ENCODE data around the gene TMEM270.
"Not testable (repeated sequence)": the region's sequence is repeated elsewhere in the genome, so short reads cannot be mapped to it uniquely, and the experiment has no call there.

The TMEM270 gene

DNA sequence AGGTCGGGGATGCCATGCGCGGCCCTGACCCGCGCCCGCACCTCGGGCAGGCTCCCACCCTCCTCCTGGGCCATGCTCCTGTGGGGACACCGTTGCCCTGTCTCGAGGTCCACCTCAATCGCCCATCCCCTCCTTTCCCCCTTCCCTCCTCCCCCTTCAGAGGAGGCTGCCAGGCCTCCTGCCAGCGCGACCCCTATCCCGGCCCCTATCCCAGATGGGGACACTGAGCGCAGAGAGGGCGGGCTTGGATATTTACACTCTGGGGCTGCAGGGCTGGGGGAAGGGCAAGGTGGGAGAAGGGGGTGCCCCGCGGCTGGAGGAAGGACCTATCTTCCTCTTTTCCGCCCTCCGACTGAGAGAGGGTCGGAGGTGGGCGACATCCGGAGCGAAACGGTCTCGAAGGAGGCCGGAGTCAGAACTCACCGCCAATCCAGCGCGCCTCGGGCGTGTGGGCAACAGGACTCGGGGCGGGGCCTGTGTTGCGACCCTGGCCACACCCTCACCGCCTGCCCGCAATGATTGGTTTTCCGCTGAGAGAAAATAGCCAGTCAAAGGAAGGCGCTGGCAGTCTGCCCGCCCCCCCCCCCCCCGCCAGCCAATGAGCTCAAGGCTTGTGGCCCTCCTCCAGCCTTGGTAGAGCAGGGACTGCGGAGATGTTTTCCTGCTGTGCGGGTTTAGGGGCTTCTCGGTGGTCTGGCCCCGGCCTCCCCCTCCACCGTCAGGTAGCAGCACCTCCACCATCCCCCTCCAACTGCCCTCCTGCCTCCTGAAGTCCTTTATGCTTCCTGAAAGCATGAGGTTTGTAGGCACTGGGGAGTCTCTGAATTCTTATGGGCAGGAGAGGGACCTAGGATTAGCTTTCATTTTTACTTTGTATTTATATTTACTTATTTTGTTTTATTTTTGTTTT, 18.6 kb upstream of the TMEM270 start, which contains the start of gene METTL27:
Gene METTL27 (minus strand): TSS at position 450 of the 910 bp plus-strand sequence. CDS start 376 bp downstream, at position 74.
- no peaks in the 10 kb centered on the region for H3K9me3 Mint-ChIP-seq
- peak; percentile 86 to 93 for DNase-seq
- peaks cover 43% of the 10 kb centered on the region for H3K4me1 Mint-ChIP-seq
- peak within 1 kb of the TSS; percentile 82 to 93 for H3K27ac Mint-ChIP-seq
- no peaks in the 10 kb centered on the region for H3K27me3 Mint-ChIP-seq
- peak; percentile 97 for ATAC-seq
- peak within 1 kb of the TSS; percentile 86 to 90 for H3K4me3 Mint-ChIP-seq

DNA sequence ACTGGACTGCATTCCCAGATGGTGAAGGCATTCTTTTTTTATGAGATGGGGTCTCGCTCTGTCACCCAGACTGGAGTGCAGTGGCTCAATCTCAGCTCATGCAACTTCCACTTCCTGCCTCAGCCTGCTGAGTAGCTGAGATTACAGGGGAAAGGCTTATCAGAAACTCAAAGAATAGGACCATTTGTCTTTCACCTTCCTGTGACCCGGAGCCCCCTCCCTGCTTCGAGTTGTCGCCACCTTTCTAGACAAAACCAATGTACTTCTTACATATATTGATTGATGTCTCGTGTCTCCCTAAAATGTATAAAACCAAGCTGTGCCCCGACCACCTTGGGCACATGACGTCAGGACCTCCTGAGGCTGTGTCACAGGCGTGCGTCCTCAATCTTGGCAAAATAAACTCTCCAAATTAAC, 16.8 kb upstream of the TMEM270 start:
- H3K4me3 Mint-ChIP-seq: peak overlapping the region; percentile 1 to 29
- H3K27ac Mint-ChIP-seq: peak overlapping the region in 1 of 2 donors; percentile 4
- H3K27me3 Mint-ChIP-seq: no peaks in the 10 kb centered on the region
- H3K9me3 Mint-ChIP-seq: no peaks in the 10 kb centered on the region
- H3K4me1 Mint-ChIP-seq: peaks cover 37% of the 10 kb centered on the region
- ATAC-seq: no peak
- no peak for DNase-seq

DNA sequence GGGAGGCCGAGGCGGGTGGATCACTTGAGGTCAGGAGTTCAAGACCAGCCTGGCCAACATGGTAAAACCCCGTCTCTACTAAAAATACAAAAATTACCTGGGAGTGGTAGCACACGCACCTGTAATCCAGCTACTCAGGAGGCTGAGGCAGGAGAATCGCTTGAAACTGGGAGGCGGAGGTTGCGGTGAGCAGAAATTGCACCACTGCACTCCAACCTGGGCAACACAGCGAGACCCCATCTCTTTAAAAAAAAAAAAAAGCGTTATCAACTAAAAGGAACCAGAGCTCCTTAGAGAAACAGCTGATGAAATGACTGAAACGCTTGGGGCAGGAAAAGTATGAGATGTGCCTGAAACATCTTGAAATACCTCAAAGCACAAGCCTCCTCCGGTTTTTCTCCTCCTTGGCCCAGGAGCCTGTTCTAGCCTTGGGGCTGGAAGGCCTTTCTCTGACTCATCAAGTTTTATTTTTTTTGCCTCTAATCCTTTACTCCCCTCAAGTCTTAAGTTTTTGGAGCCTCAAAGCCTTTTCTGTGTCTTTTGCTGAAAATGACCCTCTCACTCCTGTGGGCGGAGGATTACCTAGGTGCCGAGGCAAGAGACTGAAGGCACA, 16.0 kb upstream of the TMEM270 start:
- no peak overlapping the region for H3K4me3 Mint-ChIP-seq
- no peak for DNase-seq

DNA sequence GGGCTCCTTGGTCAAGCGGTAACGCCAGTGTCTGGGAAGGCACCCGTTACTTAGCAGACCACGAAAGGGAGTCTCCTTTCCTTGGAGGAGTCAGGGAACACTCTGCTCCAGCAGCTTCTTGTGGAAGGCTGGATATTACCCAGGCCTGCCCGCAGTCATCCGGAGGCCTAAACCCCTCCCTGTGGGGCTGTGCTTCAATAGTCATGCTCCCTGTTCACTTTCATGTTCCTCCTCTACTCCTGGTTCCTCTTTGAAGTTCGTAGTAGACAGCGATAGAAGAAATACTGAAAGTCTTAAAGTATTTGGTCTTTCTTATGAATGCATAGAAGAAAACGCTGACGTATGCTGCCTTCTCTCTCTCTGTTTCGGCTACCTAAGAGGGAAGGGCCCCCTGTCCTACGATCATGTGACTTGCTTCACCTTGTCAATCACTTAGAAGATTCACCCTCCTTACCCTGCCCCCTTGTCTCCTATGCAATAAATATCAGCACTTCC, 15.2 kb upstream of the TMEM270 start:
- H3K27me3 Mint-ChIP-seq, H3K27ac Mint-ChIP-seq, DNase-seq, H3K4me3 Mint-ChIP-seq, H3K9me3 Mint-ChIP-seq, ATAC-seq: not testable (repeated sequence)
- peaks cover 37% of the 10 kb centered on the region for H3K4me1 Mint-ChIP-seq

More for the DNA sequence above, 16.0 kb upstream of the TMEM270 start:
- Mint-ChIP-seq H3K27me3 (no peaks in the 10 kb centered on the region), H3K4me1 (peaks cover 36% of the 10 kb centered on the region), H3K9me3 (no peaks in the 10 kb centered on the region), H3K27ac (no peak overlapping the region)
- ATAC-seq: no peak

DNA sequence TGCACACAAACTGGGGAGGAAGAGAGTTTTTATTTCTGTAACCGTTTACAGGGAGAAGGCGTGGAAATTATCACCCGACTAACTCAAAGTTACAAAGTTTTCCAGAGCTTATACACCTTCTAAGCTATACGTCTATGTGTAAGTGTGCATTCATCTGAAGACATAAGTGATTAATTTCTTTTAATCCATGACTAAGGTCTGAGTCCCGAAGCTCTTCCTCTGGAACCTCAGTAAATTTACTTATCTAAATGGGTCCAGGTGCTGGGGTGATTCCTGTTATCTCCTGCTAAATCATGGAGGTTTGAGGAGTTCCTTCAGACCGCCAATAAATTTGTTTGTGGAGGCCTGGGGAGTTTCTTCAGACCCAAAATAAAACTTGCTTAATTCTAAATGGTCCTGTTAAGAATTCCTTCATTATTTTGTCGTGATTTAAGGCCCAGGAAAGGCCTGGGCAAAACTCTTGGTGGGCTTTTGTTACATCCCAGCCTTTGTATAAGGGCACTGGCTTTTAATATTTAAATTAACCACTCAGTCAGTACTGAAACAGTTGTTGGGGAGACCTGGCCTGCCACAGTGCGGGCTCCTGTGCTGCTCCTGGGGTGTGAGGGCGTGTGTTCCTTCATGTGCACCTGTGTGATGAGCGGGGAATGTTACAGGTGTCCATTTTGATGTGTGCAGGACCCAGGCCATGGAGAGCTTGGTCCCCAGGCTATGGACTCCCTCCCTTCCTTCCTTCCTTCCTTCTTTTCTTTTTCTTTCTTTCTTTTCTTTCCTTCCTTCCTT, 12.8 kb upstream of the TMEM270 start:
- no peak for DNase-seq
- no peaks in the 10 kb centered on the region for H3K9me3 Mint-ChIP-seq
- no peaks in the 10 kb centered on the region for H3K27me3 Mint-ChIP-seq
- ATAC-seq: no peak
- H3K4me3 Mint-ChIP-seq: no peak overlapping the region
- peaks cover 38% of the 10 kb centered on the region for H3K4me1 Mint-ChIP-seq
- no peak overlapping the region for H3K27ac Mint-ChIP-seq

DNA sequence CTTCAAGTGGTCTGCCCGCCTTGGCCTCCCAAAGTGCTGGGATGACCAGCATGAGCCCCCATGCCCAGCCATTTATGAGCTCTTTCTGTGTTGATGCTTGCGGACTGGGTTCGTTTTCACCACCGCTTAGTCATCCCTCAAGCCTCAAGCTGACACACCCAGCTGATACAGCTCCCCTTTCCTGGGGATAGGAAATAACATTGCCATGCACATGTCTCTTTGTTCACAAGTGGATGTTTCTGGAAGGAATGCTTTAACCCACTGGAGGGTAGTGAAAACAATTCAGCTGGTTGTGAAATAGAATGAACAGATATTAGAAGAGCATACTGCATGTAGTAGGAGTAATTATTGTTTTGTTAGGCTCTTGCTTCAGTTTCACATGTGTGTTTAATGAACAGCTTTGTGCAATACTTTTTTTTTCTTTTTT, 10.2 kb upstream of the TMEM270 start:
- Mint-ChIP-seq H3K4me3 (no peak overlapping the region), H3K27ac (no peak overlapping the region), H3K27me3 (peaks cover 23% of the 10 kb centered on the region), H3K9me3 (no peaks in the 10 kb centered on the region), H3K4me1 (peaks cover 35% of the 10 kb centered on the region)
- ATAC-seq: no peak
- DNase-seq: no peak

DNA sequence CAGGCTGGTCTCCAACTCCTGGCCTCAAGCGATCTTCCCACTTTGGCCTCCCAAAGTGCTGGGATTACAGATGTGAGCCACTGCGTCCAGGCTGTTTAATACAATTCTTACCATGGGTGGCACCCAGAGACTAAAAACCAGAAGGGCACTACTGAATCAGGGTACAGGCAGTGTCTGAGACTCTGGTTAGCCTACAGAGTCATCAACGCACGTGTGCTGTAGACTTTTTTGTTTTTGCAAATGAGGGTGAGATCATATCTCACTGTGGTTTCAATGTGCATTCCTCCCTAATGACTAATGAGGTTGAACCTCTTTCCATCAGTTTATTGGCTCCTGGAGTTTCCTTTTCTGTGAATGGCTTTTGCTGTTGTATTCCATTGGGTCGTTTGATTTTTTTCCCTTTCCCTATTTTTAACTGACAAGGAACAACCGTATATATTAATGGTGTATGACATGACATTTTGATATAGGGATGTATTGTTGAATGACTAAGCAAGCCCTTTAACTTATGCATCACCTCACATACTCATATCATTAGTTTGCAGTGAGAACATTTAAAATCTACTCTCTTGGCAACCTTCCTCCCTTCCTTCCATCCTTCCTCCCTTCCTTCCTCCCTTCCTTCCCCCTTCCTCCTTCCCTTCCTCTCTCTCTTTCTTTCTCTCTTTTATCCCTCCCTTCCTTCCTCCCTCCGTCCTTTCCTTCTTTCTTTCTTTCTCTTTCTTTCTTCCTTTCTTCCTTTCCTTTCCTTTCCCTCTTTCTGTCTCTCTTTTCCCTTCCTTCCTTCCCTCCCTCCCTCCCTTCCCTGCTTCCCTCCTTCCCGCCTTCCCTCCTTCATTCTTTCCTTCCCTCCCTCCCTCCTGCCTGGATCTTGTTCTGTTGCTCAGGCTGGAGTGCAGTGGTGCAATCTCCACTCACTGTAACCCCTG, 9.3 kb upstream of the TMEM270 start:
- DNase-seq: peak; percentile 42 to 44
- Mint-ChIP-seq H3K4me3 (peak overlapping the region in 1 of 2 donors; percentile 26), H3K9me3 (no peaks in the 10 kb centered on the region), H3K27ac (peak overlapping the region; percentile 36 to 79), H3K27me3 (peaks cover 30% of the 10 kb centered on the region), H3K4me1 (peaks cover 35% of the 10 kb centered on the region)
- ATAC-seq: peak; percentile 98

DNA sequence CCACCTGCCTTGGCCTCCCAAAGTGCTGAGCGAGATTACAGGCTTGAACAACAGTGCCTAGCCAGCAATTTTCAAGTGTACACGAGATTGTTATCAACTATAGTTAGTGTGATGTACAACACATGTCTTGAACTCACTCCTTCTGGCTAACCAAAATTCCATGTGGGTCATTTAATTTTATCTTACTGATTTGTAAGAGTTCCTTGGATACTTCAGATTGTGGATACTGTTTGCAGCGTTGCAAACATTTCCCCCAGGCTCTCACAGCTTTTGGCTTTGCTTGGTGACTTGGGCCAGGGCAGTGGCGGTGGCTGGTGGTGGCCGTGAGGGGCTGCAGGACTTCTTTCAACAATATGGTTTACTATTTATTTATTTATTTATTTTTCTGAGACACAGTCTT, 8.5 kb upstream of the TMEM270 start:
- Mint-ChIP-seq H3K4me3 (no peak overlapping the region), H3K4me1 (peaks cover 35% of the 10 kb centered on the region), H3K27ac (peak overlapping the region in 1 of 2 donors; percentile 24), H3K9me3 (no peaks in the 10 kb centered on the region), H3K27me3 (peaks cover 38% of the 10 kb centered on the region)
- ATAC-seq (no peak), DNase-seq (no peak)

DNA sequence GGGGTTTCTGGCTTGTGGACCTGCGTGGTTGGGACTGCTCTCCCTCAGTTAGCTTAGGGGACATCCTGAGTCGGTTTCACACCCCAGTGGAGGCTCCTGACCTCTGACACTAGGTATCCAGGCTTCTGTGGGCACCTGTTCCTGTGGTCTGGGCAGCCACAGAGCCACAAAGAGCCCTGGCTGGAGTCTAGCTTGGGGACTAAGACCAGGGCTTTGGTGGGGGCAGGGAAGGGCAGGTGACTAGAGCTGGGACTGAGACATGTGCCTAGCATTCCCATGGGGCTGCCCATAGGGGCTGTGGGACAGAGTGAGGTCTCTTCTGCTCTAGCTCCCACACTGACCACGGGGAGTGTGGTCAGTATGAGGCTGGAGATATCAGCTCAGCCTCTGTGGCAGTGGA, 4.0 kb upstream of the TMEM270 start:
- Mint-ChIP-seq H3K9me3 (no peaks in the 10 kb centered on the region), H3K4me3 (no peak overlapping the region), H3K27ac (no peak overlapping the region), H3K4me1 (peaks cover 21% of the 10 kb centered on the region), H3K27me3 (peaks cover 45% of the 10 kb centered on the region)
- DNase-seq (no peak), ATAC-seq (no peak)

DNA sequence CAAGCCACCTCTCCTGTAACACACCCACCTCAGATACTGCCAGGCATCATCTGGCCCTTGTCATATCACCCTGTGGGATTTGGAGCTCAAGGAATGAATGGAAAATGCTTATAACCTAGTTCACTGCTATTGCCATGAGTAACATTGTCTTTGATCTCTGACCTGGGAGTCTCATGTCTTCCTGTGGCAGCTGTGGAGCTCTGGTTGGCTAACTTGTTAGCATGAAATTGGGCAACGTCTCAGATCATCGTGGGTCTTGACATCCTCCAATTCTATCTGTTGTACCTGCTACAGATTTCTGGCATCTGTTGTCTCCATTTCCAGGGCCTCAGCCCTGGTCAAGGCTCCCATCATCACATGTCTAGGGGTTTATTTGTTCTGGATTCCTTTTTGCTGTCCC, 2.2 kb upstream of the TMEM270 start:
- Mint-ChIP-seq H3K27ac (no peak overlapping the region), H3K4me1 (peaks cover 16% of the 10 kb centered on the region), H3K9me3 (no peaks in the 10 kb centered on the region), H3K27me3 (peaks cover 38% of the 10 kb centered on the region), H3K4me3 (no peak overlapping the region)
- DNase-seq: no peak
- ATAC-seq: no peak

DNA sequence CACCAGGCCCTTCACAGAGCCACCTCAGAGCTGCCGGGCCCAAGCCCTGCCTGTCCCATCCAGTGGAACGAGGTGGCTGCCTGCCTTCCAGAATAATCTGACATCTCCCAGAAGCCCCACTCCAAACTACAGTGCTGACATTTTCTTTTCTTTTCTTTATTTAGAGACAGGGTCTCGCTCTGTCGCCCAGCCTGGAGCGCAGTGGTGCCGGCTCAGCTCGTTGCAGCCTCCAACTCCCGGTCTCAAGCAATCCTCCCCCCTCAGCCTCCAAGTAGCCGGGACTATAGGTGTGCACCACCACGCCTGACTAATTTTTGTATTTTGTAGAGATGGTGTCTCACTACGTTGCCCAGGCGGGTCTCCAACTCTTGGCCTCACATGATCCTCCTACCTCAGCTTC, 346 bp downstream of the TMEM270 start:
- Mint-ChIP-seq H3K4me3 (no peak overlapping the region), H3K9me3 (no peaks in the 10 kb centered on the region), H3K27me3 (peaks cover 18% of the 10 kb centered on the region), H3K27ac (no peak overlapping the region), H3K4me1 (peaks cover 4% of the 10 kb centered on the region)
- ATAC-seq (no peak), DNase-seq (no peak)

DNA sequence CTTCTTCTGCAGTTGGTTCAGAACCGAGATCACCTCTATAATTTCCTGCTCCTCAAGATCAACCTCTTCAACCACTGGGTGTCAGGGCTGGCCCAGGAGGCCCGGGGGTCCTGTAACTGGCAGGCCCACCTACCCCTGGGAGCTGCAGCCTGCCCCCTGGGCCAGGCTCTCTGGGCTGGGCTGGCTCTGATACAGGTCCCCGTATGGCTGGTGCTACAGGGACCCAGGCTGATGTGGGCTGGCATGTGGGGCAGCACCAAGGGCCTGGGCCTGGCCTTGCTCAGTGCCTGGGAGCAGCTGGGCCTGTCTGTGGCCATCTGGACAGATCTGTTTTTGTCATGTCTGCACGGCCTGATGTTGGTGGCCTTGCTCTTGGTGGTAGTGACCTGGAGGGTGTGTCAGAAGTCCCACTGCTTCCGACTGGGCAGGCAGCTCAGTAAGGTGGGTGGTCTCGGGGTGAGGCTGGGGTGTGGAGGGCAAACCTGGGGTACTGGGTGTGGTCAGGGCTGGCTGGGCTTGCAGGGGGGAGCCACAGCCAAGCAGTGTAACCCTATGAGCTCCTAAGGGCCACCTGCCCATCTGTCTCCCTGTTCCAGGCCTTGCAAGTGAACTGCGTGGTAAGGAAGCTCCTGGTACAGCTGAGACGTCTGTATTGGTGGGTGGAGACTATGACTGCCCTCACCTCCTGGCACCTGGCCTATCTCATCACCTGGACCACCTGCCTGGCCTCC, 4.2 kb downstream of the TMEM270 start:
- no peak for DNase-seq
- Mint-ChIP-seq H3K4me3 (no peak overlapping the region), H3K9me3 (no peaks in the 10 kb centered on the region), H3K27me3 (no peaks in the 10 kb centered on the region), H3K27ac (no peak overlapping the region), H3K4me1 (no peaks in the 10 kb centered on the region)
- ATAC-seq: no peak

DNA sequence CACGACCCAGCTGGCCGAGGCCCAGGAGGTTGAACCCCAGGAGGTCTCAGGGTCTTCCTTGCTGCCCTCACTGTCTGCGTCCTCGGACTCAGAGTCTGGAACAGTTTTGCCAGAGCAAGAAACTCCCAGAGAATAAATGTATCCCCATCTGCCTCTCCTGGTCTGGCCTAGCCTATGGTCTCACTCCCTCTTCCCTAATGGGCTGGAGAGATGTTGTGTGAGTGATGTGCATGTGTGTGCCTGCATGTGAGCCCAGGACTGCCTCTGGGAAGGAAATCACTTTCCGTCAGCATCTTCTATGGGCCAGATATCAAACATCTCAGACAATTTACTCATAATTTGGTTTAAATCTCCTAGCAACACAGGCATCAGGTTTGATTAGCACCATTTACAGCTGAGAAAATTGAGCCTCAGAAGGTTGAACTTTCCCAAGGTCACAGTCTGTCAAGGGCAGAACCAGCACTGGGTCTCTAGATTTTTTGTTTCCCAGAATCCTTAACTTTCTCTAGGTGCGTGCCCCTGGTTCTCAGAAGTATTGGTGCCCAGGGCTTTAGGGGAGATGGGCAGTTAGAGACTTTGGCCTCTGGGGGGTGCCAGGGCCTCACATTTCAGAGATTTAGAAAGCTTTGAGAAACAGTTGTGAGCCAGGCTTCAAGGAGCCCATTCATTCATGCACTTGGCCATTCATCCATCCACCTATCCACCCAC, 4.9 kb downstream of the TMEM270 start:
- Mint-ChIP-seq H3K9me3 (no peaks in the 10 kb centered on the region), H3K4me1 (no peaks in the 10 kb centered on the region), H3K4me3 (no peak overlapping the region), H3K27me3 (no peaks in the 10 kb centered on the region), H3K27ac (no peak overlapping the region)
- DNase-seq (peak; percentile 17 to 25), ATAC-seq (peak; percentile 52)

DNA sequence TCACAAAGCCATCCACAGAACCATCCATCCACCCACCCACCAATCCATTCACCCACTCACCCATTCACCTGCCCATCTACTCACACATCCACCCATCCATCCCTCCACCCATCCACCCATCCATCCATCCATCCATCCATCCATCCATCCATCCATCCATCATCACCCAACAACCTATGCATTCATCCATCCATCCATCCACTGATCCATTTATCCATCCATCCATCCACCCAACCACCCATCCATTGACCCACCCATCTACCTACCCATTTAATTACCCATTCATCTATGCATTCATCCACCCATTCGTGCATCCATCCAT, 5.4 kb downstream of the TMEM270 start:
- no peaks in the 10 kb centered on the region for H3K9me3 Mint-ChIP-seq
- no peaks in the 10 kb centered on the region for H3K4me1 Mint-ChIP-seq
- H3K27me3 Mint-ChIP-seq: no peaks in the 10 kb centered on the region
- no peak for ATAC-seq
- H3K4me3 Mint-ChIP-seq: no peak overlapping the region
- DNase-seq: no peak
- H3K27ac Mint-ChIP-seq: no peak overlapping the region

Data from stimulated activated naive CD8-positive, alpha-beta T cell treated with anti-CD3 and anti-CD28 coated beads, Interleukin-15, amount 100 ng/mL, for 72 hours (primary cell).